ENCODE results near the gene YOD1. TPM values are rescaled to one million over a fixed set of nuclear protein-coding genes. Genes with fewer than 3 reads are reported as not detected.

YOD1 gene
- total and polyA plus RNA-seq, 2 of the 13 experiments (the other 11 are each of a cell fraction or from before 2014, with no cell fraction given): 3.4 to 9.1 TPM

GRCh38 chr1:207051191-207051943 lies at the start of gene YOD1 (continued):
- TF ChIP-seq ARID3A (IDR thresholded peaks at IDR 0.05; ENCODE audit: low read depth, low read length) (no peak), AHDC1 (CRISPR knock-in tag; IDR thresholded peaks at IDR 0.05; ENCODE audit: borderline replicate concordance) (peak; percentile 31; the same call in 1 of the 2 replicates), HNRNPUL1 (IDR thresholded peaks at IDR 0.05; ENCODE audit: low read depth, low read length) (no peak), PREB (CRISPR knock-in tag; IDR thresholded peaks at IDR 0.05) (no peak), ZNF737 (CRISPR knock-in tag; IDR thresholded peaks at IDR 0.05; ENCODE audit: borderline replicate concordance) (no peak), ZSCAN9 (CRISPR knock-in tag; IDR thresholded peaks at IDR 0.05; ENCODE audit: borderline replicate concordance) (no peak), JUN (CRISPR knock-in tag; IDR thresholded peaks at IDR 0.05) (0 out of 2 replicates have a peak, but pooled peaks have one; percentile 15), AKAP8 (CRISPR knock-in tag; IDR thresholded peaks at IDR 0.05) (no peak), DDIT3 (CRISPR knock-in tag; IDR thresholded peaks at IDR 0.05) (no peak), SAFB2 (CRISPR knock-in tag; IDR thresholded peaks at IDR 0.05; ENCODE audit: borderline replicate concordance, low read depth) (no peak), ZNF780A (CRISPR knock-in tag; IDR thresholded peaks at IDR 0.05) (no peak), ZNF576 (CRISPR knock-in tag; IDR thresholded peaks at IDR 0.05) (no peak), MAFF (IDR thresholded peaks at IDR 0.05; ENCODE audit: low read depth, low read length) (no peak), SP5 (CRISPR knock-in tag; IDR thresholded peaks at IDR 0.05; ENCODE audit: borderline replicate concordance, low read depth) (no peak), TIGD3 (CRISPR knock-in tag; IDR thresholded peaks at IDR 0.05; ENCODE audit: borderline replicate concordance) (no peak), ZBTB25 (CRISPR knock-in tag; IDR thresholded peaks at IDR 0.05) (peak; percentile 37; the same call in 1 of the 2 replicates)
